ENCODE measurements around the gene RAD51B. TPM values are rescaled to one million over a fixed set of nuclear protein-coding genes. Genes with fewer than 3 reads are reported as not detected.

Gene RAD51B
- total and polyA plus RNA-seq, 2 of the 13 experiments (the other 11 are each of a cell fraction or from before 2014, with no cell fraction given) = 7.0 to 9.5 TPM

DNA sequence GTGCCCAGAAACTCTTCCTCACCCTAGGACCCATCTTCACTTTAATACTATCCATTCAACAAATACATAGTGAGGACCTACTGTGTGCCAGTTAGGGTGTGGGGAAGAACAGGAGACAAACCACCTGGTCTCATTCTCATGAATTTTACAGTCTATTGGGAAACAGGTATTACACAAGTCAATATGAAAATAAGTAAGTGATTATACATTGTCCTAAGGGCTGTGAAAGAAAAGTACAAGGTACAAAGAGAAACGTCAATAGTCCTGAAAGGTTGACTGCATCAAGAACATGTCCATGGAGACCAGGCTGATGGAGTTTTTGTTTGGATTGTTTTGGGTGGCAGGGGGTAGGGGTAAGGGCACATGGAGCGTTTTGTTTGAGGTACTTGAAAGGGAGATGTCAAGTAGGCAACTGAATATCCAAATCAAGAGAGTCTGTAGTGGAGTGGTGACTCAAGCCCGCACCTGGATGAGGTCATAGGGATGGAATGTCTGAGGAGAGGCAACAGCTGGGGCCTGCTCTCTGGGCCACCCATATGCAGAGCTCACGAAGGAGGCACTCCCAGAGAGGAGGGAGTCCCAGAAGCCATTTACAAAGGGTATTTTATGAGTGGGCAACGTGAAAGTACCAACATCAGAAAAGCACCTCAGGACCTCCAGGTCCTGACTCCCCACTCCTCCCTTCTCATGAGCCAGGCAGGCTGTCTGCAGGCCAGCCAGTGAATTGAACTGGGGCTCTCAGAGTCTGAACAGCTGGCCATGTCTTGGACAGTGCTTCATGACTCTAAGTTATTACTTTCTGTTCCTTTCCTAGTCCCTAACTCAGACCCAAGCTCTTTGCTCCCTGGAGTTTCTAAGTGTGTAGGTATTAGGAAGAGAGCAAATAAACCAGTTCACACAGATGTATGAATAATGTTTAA is 701.3 kb downstream of the RAD51B start (continued):
- TF ChIP-seq TBL1XR1 (IDR thresholded peaks at IDR 0.05; ENCODE audit: borderline replicate concordance, low read length, partially characterized antibody) = no peak
- no peak for TF ChIP-seq ZSCAN30 (CRISPR knock-in tag; IDR thresholded peaks at IDR 0.05)
- TF ChIP-seq ADNP (CRISPR knock-in tag; IDR thresholded peaks at IDR 0.05) = no peak
- TF ChIP-seq ZNF703 (CRISPR knock-in tag; IDR thresholded peaks at IDR 0.05; ENCODE audit: borderline replicate concordance) = no peak
- TF ChIP-seq ZNF160 (CRISPR knock-in tag; IDR thresholded peaks at IDR 0.05) = no peak
- no peak for TF ChIP-seq FOXC1 (CRISPR knock-in tag; IDR thresholded peaks at IDR 0.05; ENCODE audit: borderline replicate concordance)
- 0 out of 2 replicates have a peak, but pooled peaks have one; percentile 23 for TF ChIP-seq RXRA (CRISPR knock-in tag; IDR thresholded peaks at IDR 0.05)
- TF ChIP-seq, protein P1, sequence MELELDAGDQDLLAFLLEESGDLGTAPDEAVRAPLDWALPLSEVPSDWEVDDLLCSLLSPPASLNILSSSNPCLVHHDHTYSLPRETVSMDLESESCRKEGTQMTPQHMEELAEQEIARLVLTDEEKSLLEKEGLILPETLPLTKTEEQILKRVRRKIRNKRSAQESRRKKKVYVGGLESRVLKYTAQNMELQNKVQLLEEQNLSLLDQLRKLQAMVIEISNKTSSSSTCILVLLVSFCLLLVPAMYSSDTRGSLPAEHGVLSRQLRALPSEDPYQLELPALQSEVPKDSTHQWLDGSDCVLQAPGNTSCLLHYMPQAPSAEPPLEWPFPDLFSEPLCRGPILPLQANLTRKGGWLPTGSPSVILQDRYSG (CRISPR knock-in tag; IDR thresholded peaks at IDR 0.05) = no peak
- TF ChIP-seq, protein P2, sequence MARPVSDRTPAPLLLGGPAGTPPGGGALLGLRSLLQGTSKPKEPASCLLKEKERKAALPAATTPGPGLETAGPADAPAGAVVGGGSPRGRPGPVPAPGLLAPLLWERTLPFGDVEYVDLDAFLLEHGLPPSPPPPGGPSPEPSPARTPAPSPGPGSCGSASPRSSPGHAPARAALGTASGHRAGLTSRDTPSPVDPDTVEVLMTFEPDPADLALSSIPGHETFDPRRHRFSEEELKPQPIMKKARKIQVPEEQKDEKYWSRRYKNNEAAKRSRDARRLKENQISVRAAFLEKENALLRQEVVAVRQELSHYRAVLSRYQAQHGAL (CRISPR knock-in tag; IDR thresholded peaks at IDR 0.05; ENCODE audit: not compliant biosample characterization) = no peak
- TF ChIP-seq ZNF891 (CRISPR knock-in tag; IDR thresholded peaks at IDR 0.05) = no peak
- no peak for TF ChIP-seq PAX8 (CRISPR knock-in tag; IDR thresholded peaks at IDR 0.05; ENCODE audit: borderline replicate concordance)
- TF ChIP-seq NFKB2 (CRISPR knock-in tag; IDR thresholded peaks at IDR 0.05; ENCODE audit: borderline replicate concordance) = no peak
- no peak for TF ChIP-seq KDM5A (IDR thresholded peaks at IDR 0.05; ENCODE audit: borderline replicate concordance, low read length)
- TF ChIP-seq MYC (CRISPR knock-in tag; IDR thresholded peaks at IDR 0.05; ENCODE audit: borderline replicate concordance) = no peak
- TF ChIP-seq, protein P3, sequence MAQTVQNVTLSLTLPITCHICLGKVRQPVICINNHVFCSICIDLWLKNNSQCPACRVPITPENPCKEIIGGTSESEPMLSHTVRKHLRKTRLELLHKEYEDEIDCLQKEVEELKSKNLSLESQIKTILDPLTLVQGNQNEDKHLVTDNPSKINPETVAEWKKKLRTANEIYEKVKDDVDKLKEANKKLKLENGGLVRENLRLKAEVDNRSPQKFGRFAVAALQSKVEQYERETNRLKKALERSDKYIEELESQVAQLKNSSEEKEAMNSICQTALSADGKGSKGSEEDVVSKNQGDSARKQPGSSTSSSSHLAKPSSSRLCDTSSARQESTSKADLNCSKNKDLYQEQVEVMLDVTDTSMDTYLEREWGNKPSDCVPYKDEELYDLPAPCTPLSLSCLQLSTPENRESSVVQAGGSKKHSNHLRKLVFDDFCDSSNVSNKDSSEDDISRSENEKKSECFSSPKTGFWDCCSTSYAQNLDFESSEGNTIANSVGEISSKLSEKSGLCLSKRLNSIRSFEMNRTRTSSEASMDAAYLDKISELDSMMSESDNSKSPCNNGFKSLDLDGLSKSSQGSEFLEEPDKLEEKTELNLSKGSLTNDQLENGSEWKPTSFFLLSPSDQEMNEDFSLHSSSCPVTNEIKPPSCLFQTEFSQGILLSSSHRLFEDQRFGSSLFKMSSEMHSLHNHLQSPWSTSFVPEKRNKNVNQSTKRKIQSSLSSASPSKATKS (CRISPR knock-in tag; IDR thresholded peaks at IDR 0.05) = no peak
- no peak for TF ChIP-seq ARHGAP35 (CRISPR knock-in tag; IDR thresholded peaks at IDR 0.05; ENCODE audit: borderline replicate concordance)
- TF ChIP-seq ZNF44 (CRISPR knock-in tag; IDR thresholded peaks at IDR 0.05) = no peak
- TF ChIP-seq KDM1A (CRISPR knock-in tag; IDR thresholded peaks at IDR 0.05) = 0 out of 2 replicates have a peak, but pooled peaks have one; percentile 42
- no peak for TF ChIP-seq ZNF720 (CRISPR knock-in tag; IDR thresholded peaks at IDR 0.05)
- TF ChIP-seq ZEB1 (IDR thresholded peaks at IDR 0.05; ENCODE audit: insufficient replicate concordance, low read depth) = peak; percentile 11
- peak; percentile 3; the same call in 1 of the 2 replicates for TF ChIP-seq PHF21A (CRISPR knock-in tag; IDR thresholded peaks at IDR 0.05)
- no peak for TF ChIP-seq BRD4 (CRISPR knock-in tag; IDR thresholded peaks at IDR 0.05)
- TF ChIP-seq, protein P4, sequence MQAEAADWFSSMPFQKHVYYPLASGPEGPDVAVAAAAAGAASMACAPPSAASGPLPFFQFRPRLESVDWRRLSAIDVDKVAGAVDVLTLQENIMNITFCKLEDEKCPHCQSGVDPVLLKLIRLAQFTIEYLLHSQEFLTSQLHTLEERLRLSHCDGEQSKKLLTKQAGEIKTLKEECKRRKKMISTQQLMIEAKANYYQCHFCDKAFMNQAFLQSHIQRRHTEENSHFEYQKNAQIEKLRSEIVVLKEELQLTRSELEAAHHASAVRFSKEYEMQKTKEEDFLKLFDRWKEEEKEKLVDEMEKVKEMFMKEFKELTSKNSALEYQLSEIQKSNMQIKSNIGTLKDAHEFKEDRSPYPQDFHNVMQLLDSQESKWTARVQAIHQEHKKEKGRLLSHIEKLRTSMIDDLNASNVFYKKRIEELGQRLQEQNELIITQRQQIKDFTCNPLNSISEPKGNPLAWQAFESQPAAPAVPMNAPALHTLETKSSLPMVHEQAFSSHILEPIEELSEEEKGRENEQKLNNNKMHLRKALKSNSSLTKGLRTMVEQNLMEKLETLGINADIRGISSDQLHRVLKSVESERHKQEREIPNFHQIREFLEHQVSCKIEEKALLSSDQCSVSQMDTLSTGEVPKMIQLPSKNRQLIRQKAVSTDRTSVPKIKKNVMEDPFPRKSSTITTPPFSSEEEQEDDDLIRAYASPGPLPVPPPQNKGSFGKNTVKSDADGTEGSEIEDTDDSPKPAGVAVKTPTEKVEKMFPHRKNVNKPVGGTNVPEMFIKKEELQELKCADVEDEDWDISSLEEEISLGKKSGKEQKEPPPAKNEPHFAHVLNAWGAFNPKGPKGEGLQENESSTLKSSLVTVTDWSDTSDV (CRISPR knock-in tag; IDR thresholded peaks at IDR 0.05) = no peak
- peak; percentile 84 for TF ChIP-seq CEBPG (CRISPR knock-in tag; IDR thresholded peaks at IDR 0.05)

Data from HepG2 (cell line).